Peyer's patch (tissue), 4 donors: Measurements from ENCODE around the gene ARHGAP26.

Source experiments
- POLR2A ChIP-seq, 2 donors: fragments of 450-650 bp; IDR thresholded peaks; one replicate each; pipeline ENCODE4 v1.5.1; 2017; ENCODE audit warnings: antibody characterized with exemption in 2 of 2, mild to moderate bottlenecking in 2 of 2, moderate library complexity in 2 of 2
- TF ChIP-seq, protein P1 (sequence below), 6 experiments: fragments of 450-650 bp in 4 of 6; fragments of 200-600 bp in 2 of 6; sonication (generic) in 1 of 6; IDR thresholded peaks; one replicate each; pipeline ENCODE4 v1.5.1; 2017 to 2019; ENCODE audit warnings: antibody characterized with exemption in 6 of 6, mild to moderate bottlenecking in 3 of 6, moderate library complexity in 1 of 6

GRCh38 chr5:142849466-142849865 lies 79.3 kb downstream of the ARHGAP26 start:
- TF ChIP-seq POLR2A (IDR thresholded peaks at IDR 0.05) = no peak
- TF ChIP-seq, protein P1, sequence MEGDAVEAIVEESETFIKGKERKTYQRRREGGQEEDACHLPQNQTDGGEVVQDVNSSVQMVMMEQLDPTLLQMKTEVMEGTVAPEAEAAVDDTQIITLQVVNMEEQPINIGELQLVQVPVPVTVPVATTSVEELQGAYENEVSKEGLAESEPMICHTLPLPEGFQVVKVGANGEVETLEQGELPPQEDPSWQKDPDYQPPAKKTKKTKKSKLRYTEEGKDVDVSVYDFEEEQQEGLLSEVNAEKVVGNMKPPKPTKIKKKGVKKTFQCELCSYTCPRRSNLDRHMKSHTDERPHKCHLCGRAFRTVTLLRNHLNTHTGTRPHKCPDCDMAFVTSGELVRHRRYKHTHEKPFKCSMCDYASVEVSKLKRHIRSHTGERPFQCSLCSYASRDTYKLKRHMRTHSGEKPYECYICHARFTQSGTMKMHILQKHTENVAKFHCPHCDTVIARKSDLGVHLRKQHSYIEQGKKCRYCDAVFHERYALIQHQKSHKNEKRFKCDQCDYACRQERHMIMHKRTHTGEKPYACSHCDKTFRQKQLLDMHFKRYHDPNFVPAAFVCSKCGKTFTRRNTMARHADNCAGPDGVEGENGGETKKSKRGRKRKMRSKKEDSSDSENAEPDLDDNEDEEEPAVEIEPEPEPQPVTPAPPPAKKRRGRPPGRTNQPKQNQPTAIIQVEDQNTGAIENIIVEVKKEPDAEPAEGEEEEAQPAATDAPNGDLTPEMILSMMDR (IDR thresholded peaks at IDR 0.05) = no peak
